Body of pancreas (tissue), 4 donors: ENCODE results near the gene BMPER.

ENCODE experiments used
- CTCF ChIP-seq, 7 experiments: fragments of 450-650 bp in 4 of 7; fragments of 200-600 bp in 3 of 7; sonication (generic) in 3 of 7; IDR thresholded peaks; one replicate each; pipeline ENCODE4 v1.5.1; 2016 to 2019; ENCODE audit warnings: antibody characterized with exemption in 7 of 7
- POLR2A ChIP-seq, 3 donors: fragments of 450-650 bp; IDR thresholded peaks; one replicate each; pipeline ENCODE4 v1.6.1; 2016; ENCODE audit warnings: antibody characterized with exemption in 3 of 3, mild to moderate bottlenecking in 2 of 3

GRCh38 chr7:33959676-33960075 lies 54.3 kb downstream of the BMPER start:
- TF ChIP-seq CTCF (IDR thresholded peaks at IDR 0.05) (no peak), POLR2A (IDR thresholded peaks at IDR 0.05) (no peak)
